ENCODE data around the gene RASSF5. TPM values are rescaled to one million over a fixed set of nuclear protein-coding genes. Genes with fewer than 3 reads are reported as not detected.

The RASSF5 gene
- total and polyA plus RNA-seq, 9 of the 15 experiments (the other 6 are each of a cell fraction or from before 2014, with no cell fraction given) = 6.1 to 41.0 (median 25.2) TPM

- TF ChIP-seq CUX1 (CRISPR knock-in tag; IDR thresholded peaks at IDR 0.05) = no peak
- TF ChIP-seq, protein P1, sequence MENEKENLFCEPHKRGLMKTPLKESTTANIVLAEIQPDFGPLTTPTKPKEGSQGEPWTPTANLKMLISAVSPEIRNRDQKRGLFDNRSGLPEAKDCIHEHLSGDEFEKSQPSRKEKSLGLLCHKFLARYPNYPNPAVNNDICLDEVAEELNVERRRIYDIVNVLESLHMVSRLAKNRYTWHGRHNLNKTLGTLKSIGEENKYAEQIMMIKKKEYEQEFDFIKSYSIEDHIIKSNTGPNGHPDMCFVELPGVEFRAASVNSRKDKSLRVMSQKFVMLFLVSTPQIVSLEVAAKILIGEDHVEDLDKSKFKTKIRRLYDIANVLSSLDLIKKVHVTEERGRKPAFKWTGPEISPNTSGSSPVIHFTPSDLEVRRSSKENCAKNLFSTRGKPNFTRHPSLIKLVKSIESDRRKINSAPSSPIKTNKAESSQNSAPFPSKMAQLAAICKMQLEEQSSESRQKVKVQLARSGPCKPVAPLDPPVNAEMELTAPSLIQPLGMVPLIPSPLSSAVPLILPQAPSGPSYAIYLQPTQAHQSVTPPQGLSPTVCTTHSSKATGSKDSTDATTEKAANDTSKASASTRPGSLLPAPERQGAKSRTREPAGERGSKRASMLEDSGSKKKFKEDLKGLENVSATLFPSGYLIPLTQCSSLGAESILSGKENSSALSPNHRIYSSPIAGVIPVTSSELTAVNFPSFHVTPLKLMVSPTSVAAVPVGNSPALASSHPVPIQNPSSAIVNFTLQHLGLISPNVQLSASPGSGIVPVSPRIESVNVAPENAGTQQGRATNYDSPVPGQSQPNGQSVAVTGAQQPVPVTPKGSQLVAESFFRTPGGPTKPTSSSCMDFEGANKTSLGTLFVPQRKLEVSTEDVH (IDR thresholded peaks at IDR 0.05; ENCODE audit: low read depth, partially characterized antibody) = no peak
- TF ChIP-seq CHD1 (IDR thresholded peaks at IDR 0.05; ENCODE audit: low read length) = no peak
- no peak for TF ChIP-seq ZC3H4 (CRISPR knock-in tag; IDR thresholded peaks at IDR 0.05; ENCODE audit: borderline replicate concordance)
- no peak for TF ChIP-seq CBX8 (IDR thresholded peaks at IDR 0.05; ENCODE audit: borderline replicate concordance, extremely low read depth, low read depth, low read length, poor library complexity, severe bottlenecking)
- TF ChIP-seq PKNOX1 (IDR thresholded peaks at IDR 0.05) = peak; percentile 20; the same call in 1 of the 2 replicates
- no peak for TF ChIP-seq ZKSCAN1 (IDR thresholded peaks at IDR 0.05; ENCODE audit: low read depth, low read length)
- no peak for TF ChIP-seq FOS (IDR thresholded peaks at IDR 0.05; ENCODE audit: extremely low read depth, insufficient read length)
- TF ChIP-seq, protein P2, sequence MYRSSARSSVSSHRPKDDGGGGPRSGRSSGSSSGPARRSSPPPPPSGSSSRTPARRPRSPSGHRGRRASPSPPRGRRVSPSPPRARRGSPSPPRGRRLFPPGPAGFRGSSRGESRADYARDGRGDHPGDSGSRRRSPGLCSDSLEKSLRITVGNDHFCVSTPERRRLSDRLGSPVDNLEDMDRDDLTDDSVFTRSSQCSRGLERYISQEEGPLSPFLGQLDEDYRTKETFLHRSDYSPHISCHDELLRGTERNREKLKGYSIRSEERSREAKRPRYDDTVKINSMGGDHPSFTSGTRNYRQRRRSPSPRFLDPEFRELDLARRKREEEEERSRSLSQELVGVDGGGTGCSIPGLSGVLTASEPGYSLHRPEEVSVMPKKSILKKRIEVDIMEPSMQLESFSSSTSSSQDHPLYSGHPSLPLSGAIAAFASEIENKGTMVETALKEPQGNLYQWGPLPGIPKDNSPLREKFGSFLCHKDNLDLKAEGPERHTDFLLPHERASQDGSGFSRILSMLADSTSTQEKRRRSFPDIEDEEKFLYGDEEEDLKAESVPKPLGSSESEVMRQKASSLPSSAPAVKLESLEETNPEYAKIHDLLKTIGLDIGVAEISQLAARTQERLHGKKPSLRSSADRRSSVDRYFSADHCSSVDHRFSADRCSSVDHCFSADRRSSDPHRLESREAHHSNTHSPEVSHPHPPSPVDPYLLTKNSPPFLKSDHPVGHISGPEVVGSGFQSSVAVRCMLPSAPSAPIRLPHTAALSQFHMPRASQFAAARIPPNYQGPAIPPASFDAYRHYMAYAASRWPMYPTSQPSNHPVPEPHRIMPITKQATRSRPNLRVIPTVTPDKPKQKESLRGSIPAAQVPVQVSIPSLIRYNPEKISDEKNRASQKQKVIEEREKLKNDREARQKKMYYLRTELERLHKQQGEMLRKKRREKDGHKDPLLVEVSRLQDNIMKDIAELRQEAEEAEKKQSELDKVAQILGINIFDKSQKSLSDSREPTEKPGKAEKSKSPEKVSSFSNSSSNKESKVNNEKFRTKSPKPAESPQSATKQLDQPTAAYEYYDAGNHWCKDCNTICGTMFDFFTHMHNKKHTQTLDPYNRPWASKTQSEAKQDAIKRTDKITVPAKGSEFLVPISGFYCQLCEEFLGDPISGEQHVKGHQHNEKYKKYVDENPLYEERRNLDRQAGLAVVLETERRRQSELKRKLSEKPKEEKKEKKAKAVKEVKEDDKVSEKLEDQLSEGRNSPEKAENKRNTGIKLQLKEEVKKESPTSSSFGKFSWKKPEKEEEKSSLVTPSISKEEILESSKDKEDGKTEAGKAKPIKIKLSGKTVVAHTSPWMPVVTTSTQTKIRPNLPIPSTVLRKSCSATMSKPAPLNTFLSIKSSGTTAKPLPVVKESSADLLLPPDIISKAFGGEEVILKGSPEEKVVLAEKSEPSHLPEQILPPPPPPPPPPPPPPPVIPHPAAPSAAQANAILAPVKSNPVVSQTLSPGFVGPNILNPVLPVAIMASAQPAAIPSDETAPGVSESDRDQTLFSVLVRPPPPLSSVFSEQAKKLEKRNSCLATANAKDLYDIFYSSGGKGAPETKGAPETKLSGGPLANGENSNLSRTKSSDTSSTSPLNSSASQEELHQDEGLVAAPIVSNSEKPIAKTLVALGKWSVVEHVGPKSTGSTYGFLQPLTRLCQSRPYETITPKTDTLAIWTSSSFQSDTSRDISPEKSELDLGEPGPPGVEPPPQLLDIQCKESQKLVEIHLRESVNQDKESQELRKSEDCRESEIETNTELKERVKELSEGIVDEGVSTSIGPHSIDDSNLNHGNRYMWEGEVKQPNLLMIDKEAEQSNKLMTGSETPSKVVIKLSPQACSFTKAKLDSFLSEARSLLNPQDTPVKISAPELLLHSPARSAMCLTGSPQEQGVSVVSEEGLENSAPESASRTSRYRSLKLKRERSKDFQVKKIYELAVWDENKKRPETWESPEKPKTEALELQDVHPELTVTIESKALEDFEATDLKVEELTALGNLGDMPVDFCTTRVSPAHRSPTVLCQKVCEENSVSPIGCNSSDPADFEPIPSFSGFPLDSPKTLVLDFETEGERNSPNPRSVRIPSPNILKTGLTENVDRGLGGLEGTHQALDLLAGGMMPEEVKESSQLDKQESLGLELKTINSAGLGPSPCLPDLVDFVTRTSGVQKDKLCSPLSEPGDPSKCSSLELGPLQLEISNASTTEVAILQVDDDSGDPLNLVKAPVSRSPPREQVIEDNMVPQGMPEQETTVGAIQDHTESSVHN (IDR thresholded peaks at IDR 0.05; ENCODE audit: borderline replicate concordance in 1 of 2, low read depth in 1 of 2) = no peak
Observed at GRCh38 chr1:206472454-206472853, 34.9 kb upstream of the RASSF5 start (continued).

Data from K562 (cell line).